ENCODE results near the gene TMEM39A.

Gene TMEM39A, protein sequence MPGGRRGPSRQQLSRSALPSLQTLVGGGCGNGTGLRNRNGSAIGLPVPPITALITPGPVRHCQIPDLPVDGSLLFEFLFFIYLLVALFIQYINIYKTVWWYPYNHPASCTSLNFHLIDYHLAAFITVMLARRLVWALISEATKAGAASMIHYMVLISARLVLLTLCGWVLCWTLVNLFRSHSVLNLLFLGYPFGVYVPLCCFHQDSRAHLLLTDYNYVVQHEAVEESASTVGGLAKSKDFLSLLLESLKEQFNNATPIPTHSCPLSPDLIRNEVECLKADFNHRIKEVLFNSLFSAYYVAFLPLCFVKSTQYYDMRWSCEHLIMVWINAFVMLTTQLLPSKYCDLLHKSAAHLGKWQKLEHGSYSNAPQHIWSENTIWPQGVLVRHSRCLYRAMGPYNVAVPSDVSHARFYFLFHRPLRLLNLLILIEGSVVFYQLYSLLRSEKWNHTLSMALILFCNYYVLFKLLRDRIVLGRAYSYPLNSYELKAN

DNA sequence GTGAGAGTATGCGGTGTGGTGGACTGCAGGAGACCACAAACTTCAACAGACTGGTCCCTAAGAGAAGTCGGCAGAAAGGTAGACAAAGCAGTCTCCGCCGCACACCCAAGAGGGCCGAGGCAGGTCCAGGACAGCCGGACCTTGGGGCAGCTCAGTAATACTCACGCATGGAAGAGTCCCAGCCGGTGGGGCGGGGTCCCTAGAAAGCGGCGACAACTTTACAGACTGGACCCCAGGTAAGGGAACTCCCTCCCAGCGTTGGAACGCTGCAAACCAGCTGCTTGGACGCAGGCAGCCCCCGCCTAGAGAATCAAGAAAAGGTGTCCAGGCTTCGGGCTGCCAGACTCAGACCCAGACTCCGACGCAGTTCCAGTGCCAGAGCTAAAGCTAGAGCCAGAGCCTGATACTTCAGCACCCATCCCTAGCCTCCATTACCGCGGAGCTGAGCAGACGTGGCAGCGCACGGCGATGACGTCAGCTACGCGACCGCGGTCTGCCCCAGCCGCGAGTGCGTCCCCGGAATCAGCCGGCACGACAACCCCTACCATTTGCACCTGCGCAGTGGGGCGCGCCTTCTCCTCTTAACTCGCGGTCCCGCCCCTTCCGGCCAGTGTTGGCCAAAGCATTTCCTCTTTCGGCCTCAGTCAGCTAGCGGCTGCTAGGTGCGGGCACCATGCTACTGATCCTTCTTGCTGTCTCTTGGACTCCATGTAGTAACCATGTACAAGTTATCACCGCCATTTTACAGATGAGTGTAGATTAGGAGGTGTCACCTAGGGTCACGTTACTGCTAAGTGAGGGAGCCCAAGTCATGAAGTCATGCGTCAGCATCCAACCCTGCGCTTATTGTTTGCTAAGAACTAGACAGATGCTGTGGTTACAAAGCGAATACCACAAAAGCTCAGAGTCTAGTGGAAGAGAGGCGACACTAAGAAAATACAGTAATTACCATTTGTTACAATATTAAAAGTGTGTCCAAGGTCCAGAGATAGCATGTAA, at the start of gene TMEM39A:
Gene TMEM39A (minus strand): TSS at position 445 of the 999 bp plus-strand sequence. CDS start 1,541 bp downstream, outside the sequence.
- TF ChIP-seq ZNF274 (IDR thresholded peaks at IDR 0.05; ENCODE audit: low read depth, low read length): no peak
- H3K4me3 ChIP-seq (ENCODE audit: low read length): peak within 1 kb of the TSS; percentile 98

DNA sequence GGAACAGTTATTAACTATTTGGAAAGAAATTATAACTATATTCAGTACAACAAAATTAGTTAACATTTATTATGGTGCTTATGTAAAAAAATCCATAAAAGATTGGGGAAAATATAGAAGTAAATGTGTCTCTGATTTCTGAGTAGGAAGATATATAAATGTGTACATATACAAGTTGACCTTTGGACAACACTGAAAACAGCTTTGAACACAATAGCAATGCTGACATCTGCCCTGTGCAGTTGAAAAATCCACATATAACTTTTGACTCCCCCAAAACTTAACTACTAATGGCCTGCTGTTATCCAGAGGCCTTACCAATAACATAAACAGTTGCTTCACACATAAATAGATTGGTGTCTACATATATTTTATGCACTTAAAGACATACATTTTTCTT, 47.3 kb upstream of the TMEM39A start:
- no peak overlapping the region for H3K4me3 ChIP-seq (ENCODE audit: low read length)
- no peak for TF ChIP-seq ZNF274 (IDR thresholded peaks at IDR 0.05; ENCODE audit: low read depth, low read length)

DNA sequence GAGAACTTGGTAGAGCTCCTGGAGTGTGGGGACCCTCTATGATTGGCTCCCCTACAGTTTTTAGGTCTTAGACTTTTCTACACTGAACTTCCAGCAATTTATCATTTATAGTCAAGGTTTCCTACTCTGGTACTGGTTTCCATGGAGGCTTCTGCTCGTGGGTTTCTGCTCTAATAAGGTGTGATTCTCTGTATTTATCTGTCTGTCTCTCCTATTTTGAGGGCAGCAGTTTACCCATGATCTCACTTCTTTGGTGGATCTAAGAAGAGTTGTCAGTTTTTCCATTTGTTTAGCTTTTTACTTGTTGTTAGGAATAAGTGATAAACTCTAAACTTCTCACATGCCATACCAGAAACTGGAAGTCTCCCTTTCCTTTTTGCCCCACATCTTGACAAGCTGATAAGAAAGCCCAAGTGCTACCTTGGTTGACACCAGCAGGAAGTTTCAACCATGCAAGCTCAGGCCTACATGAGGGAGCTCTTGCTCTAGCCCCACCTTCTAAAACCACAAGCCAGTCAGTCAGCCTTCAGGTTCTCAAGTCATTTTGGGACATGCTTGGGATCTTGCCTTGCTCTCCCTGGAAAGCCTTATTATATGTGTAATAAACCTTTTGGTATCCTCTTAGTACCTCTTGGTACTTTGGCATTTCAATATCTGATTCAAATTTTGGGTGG, 44.9 kb upstream of the TMEM39A start:
- H3K4me3 ChIP-seq (ENCODE audit: low read length): no peak overlapping the region
- TF ChIP-seq ZNF274 (IDR thresholded peaks at IDR 0.05; ENCODE audit: low read depth, low read length): no peak

DNA sequence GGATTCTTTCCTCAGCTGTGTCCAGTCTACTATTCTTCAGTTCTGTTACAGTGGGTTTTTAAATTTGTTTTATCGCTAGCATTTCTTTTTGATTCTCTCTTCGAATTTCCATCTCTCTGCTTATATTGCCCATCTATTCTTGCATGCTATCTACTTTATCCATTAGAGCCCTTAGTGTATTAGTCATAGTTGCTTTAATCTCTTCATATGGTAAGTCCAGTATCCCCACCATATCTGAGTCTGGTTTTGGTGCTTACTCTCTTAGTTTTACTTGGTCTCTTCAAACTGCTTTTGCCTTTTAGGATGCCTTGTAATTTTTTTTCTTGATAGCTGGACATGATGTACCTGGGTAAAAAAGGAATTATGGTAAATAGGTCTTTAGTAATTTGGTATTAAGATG, 44.0 kb upstream of the TMEM39A start:
- TF ChIP-seq ZNF274 (IDR thresholded peaks at IDR 0.05; ENCODE audit: low read depth, low read length): no peak
- no peak overlapping the region for H3K4me3 ChIP-seq (ENCODE audit: low read length)

DNA sequence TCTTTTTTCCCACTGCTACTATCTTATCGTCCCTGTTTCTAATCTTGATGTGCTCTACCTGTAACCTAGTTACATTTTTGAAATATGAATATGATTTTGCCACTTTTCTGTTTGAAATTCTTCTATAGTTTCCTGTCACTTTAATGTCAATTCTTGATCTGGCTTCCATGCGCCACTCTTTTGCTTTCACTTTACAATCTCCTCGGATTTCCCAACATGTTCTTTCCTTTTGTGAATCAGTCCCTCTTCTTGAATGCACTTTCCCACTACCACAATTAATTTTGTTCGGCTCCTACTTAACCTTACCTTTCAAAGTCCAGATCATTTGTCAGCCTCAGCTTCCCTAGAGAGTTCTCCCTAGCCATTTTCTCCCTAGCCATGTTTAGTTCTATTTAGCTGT, 43.2 kb upstream of the TMEM39A start:
- 0 out of 2 replicates have a peak overlapping the region, but pooled peaks have one; percentile 21 for H3K4me3 ChIP-seq (ENCODE audit: low read length)
- TF ChIP-seq ZNF274 (IDR thresholded peaks at IDR 0.05; ENCODE audit: low read depth, low read length): no peak

DNA sequence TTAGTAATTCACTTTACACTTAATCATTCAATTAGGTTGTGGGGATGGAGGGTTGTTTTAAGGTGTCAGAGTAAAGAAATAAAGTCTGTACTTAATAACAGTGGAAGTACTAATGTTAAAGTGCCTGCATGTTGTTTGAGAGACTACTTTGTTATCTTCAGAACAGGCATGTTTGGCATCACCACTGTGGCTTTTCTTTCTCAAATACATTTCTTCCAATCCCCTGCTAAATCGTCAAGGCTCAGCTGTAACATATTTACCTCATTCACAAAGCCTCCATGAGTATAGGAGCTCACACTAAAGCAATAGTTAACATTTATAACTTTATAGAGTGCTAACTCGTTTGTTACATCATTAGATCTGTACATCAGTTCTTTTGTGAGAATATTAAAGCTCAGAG, 37.5 kb upstream of the TMEM39A start:
- no peak for TF ChIP-seq ZNF274 (IDR thresholded peaks at IDR 0.05; ENCODE audit: low read depth, low read length)
- H3K4me3 ChIP-seq (ENCODE audit: low read length): no peak overlapping the region; the same call in 1 of the 2 replicates

DNA sequence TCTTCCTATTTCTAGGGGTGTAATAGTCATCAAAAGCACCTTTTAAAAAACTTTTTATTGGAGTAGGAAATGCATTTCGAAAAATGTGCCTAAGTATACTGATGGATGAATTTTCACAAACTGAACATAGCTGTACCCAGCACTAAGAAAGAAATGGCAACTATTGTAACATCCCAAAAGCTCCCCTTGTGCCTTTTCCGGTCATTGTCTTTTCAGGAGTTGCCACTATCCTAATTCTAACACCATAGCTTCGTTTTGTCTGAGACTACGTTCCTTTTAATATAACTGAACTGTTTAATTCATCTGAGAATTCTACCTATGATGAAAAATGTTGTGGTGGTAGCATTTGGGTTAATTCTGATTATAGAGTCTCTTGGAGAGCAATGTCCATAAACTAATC, 36.9 kb upstream of the TMEM39A start:
- H3K4me3 ChIP-seq (ENCODE audit: low read length): no peak overlapping the region; the same call in 1 of the 2 replicates
- no peak for TF ChIP-seq ZNF274 (IDR thresholded peaks at IDR 0.05; ENCODE audit: low read depth, low read length)

DNA sequence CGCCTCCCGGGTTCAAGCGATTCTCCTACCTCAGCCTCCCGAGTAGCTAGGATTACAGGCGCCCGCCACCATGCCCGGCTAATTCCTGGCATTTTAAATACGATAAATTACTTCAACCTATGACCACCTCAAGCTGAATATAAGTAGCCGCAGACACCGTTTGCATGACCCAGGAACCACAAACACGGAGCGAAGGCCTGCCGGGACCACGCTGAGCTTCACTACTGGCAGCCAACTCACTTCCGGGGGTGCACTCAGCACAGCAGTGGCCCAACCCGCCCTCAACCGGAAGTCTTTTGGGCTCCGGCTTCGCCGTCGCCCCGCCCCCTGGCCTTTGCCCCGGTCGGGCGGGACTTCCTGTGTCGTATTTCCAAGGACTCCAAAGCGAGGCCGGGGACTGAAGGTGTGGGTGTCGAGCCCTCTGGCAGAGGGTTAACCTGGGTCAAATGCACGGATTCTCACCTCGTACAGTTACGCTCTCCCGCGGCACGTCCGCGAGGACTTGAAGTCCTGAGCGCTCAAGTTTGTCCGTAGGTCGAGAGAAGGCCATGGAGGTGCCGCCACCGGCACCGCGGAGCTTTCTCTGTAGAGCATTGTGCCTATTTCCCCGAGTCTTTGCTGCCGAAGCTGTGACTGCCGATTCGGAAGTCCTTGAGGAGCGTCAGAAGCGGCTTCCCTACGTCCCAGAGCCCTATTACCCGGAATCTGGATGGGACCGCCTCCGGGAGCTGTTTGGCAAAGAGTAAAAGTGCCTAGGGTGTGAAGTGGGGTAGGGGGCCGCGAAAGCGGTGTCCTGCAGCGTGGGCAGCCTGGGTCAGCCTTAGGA, 35.0 kb upstream of the TMEM39A start, which contains the start of gene TIMMDC1:
Gene TIMMDC1 (plus strand): TSS at position 362 of the 826 bp plus-strand sequence. CDS start 187 bp downstream, at position 549.
- H3K4me3 ChIP-seq (ENCODE audit: low read length): peak within 1 kb of the TSS; percentile 90
- no peak for TF ChIP-seq ZNF274 (IDR thresholded peaks at IDR 0.05; ENCODE audit: low read depth, low read length)

DNA sequence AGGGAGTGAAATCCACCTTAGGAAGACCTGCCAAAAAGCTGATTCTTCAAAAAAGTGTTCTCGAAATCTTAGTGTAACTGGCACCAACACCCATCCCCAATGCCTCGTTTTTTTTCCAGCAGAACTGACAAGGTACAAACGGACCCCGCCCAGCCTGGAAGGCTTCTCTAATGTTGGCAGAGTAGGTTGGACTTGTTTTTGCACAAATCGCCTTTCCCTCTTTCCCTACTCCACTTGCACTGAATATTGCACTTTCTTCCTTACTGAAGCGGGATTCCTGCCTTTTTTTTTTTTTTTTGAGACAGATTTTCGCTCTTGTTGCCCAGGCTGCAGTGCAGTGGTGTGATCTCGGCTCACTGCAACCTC, 34.4 kb upstream of the TMEM39A start:
- no peak for TF ChIP-seq ZNF274 (IDR thresholded peaks at IDR 0.05; ENCODE audit: low read depth, low read length)
- peak overlapping the region; percentile 90 for H3K4me3 ChIP-seq (ENCODE audit: low read length)

DNA sequence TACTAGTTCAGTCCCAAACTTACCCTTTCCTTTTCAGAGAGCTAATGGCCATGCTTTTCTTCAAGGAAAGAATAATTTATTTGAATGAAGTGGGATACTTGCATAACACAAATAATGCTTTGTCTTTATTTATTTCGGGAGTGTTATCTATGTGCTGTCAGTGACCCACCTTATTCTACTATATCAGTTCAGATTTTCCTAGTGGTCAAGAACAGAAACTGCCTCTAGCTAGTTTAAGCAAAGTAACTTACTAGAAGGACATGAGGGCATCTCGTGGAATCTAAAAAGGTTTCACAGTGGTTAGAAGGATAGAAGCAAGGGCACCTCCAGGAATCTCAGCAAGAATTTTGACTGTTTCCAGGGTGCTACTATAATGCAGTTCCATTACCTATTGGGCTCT, 31.2 kb upstream of the TMEM39A start:
- no peak overlapping the region for H3K4me3 ChIP-seq (ENCODE audit: low read length)
- TF ChIP-seq ZNF274 (IDR thresholded peaks at IDR 0.05; ENCODE audit: low read depth, low read length): no peak

DNA sequence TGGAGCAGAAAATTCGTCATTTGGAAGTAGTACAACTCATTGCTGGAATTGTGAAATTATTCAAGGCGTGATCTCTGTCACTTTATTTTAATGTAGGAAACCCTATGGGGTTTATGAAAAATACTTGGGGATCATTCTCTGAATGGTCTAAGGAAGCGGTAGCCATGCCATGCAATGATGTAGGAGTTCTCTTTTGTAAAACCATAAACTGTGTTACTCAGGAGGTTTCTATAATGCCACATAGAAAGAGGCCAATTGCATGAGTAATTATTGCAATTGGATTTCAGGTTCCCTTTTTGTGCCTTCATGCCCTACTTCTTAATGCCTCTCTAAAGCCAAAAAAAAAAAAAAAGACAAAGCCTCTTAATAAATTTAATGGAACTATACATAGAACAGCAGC, 29.4 kb upstream of the TMEM39A start:
- no peak overlapping the region for H3K4me3 ChIP-seq (ENCODE audit: low read length)
- TF ChIP-seq ZNF274 (IDR thresholded peaks at IDR 0.05; ENCODE audit: low read depth, low read length): no peak

DNA sequence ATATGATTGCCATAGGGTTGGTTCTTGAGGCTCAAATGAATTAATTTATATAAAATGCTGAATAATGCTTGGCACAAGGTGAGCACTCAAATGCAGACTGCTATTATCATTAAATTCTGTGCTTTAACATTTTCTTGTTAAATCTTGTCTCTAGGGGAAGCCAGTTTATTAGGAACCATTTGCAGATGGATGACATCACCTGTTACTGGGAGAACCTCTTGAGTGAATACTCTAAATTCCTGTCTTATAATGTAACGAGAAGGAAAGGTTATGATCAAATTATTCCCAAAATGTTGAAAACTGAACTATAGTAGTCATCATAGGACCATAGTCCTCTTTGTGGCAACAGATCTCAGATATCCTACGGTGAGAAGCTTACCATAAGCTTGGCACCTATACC, 28.7 kb upstream of the TMEM39A start:
- TF ChIP-seq ZNF274 (IDR thresholded peaks at IDR 0.05; ENCODE audit: low read depth, low read length): no peak
- H3K4me3 ChIP-seq (ENCODE audit: low read length): no peak overlapping the region

DNA sequence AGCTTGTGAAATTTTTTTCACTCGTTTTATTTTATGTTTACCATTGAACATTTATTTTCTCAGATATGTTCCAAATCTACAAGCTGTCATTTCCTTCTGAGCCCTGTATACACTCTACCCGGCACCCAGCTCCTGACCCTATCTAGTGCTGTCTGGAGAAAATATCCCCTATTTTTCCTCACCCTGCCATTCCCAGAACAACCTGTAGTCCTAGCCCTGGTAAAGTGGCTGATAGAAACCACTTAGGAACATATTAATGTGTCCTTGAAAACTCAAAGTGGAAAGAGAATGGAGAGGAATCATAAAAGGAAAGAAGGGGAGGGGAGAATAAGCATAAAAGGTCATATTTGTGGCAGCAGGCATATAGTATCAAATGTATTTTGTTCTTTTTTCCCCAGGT, 26.7 kb upstream of the TMEM39A start:
- TF ChIP-seq ZNF274 (IDR thresholded peaks at IDR 0.05; ENCODE audit: low read depth, low read length): no peak
- no peak overlapping the region for H3K4me3 ChIP-seq (ENCODE audit: low read length)

Measured in GM08714 (cell line).